Osteocyte (in vitro differentiated cells): ENCODE results near the gene MAP3K4. TPM values are rescaled to one million over a fixed set of nuclear protein-coding genes. Genes with fewer than 3 reads are reported as not detected.
A peak's percentile ranks its signal among the peaks of the same experiment; 100 is the strongest.

Source experiments
- DNase-seq: peaks from one replicate; pipeline ENCODE4 v3.0.0; 2021; ENCODE audit warnings: mixed read lengths; ENCODE audit not compliant: unreplicated experiment; ENCODE audit errors: extremely low spot score
- H3K27ac Mint-ChIP-seq: one replicate; pipeline ENCODE4 v1.8.0; 2021; ENCODE audit warnings: mild to moderate bottlenecking, mixed read lengths; ENCODE audit not compliant: unreplicated experiment
- H3K27me3 Mint-ChIP-seq: one replicate; pipeline ENCODE4 v1.8.0; 2021; ENCODE audit warnings: mixed read lengths; ENCODE audit not compliant: unreplicated experiment
- H3K36me3 Mint-ChIP-seq: one replicate; pipeline ENCODE4 v1.8.0; 2021; ENCODE audit warnings: mixed read lengths; ENCODE audit not compliant: unreplicated experiment
- H3K4me1 Mint-ChIP-seq: one replicate; pipeline ENCODE4 v1.8.0; 2021; ENCODE audit warnings: mixed read lengths; ENCODE audit not compliant: unreplicated experiment
- H3K4me3 Mint-ChIP-seq: one replicate; pipeline ENCODE4 v1.8.0; 2021; ENCODE audit warnings: mild to moderate bottlenecking, moderate library complexity, mixed read lengths; ENCODE audit not compliant: unreplicated experiment
- H3K9me3 Mint-ChIP-seq: one replicate; pipeline ENCODE4 v1.8.0; 2021; ENCODE audit warnings: mixed read lengths; ENCODE audit not compliant: unreplicated experiment
- CTCF ChIP-seq: fragments of 200-600 bp; sonication (generic); IDR thresholded peaks from 2 replicates; pipeline ENCODE4 v1.5.0; 2021; ENCODE audit warnings: antibody characterized with exemption, mild to moderate bottlenecking, moderate library complexity
- total RNA-seq: library from RNA; stranded (reverse); gene quantifications from 2 replicates; pipeline ENCODE4 v1.2.1, GENCODE V29; 2021

Gene MAP3K4
- total RNA-seq, 1 donor from 2014 or later, result 20.7 TPM

GRCh38 chr6:161151059-161151645 is 159.6 kb downstream of the MAP3K4 start:
- Mint-ChIP-seq H3K4me1 (no peaks in the 10 kb centered on the region), H3K4me3 (no peak overlapping the region), H3K9me3 (no peaks in the 10 kb centered on the region), H3K36me3 (peaks cover 3% of the 10 kb centered on the region), H3K27ac (no peak overlapping the region), H3K27me3 (no peaks in the 10 kb centered on the region)
- no peak for DNase-seq
- TF ChIP-seq CTCF, result no peak

GRCh38 chr6:161151660-161152526 is 160.3 kb downstream of the MAP3K4 start:
- no peak overlapping the region for H3K27ac Mint-ChIP-seq
- no peaks in the 10 kb centered on the region for H3K27me3 Mint-ChIP-seq
- no peak overlapping the region for H3K4me3 Mint-ChIP-seq
- no peak for TF ChIP-seq CTCF
- no peaks in the 10 kb centered on the region for H3K4me1 Mint-ChIP-seq
- H3K36me3 Mint-ChIP-seq, result peaks cover 4% of the 10 kb centered on the region
- H3K9me3 Mint-ChIP-seq, result peaks cover 3% of the 10 kb centered on the region
- DNase-seq, result no peak

- no peak for TF ChIP-seq CTCF
- Mint-ChIP-seq H3K4me1 (no peaks in the 10 kb centered on the region), H3K27ac (no peak overlapping the region), H3K9me3 (peaks cover 5% of the 10 kb centered on the region), H3K4me3 (no peak overlapping the region), H3K27me3 (no peaks in the 10 kb centered on the region), H3K36me3 (peaks cover 6% of the 10 kb centered on the region)
- no peak for DNase-seq
These were observed 160.9 kb downstream of the MAP3K4 start for GRCh38 chr6:161152527-161152862.

GRCh38 chr6:161152907-161153662 is 161.5 kb downstream of the MAP3K4 start:
- H3K4me1 Mint-ChIP-seq, result no peaks in the 10 kb centered on the region
- peaks cover 8% of the 10 kb centered on the region for H3K36me3 Mint-ChIP-seq
- no peak overlapping the region for H3K4me3 Mint-ChIP-seq
- TF ChIP-seq CTCF, result peak; percentile 54
- no peaks in the 10 kb centered on the region for H3K27me3 Mint-ChIP-seq
- H3K9me3 Mint-ChIP-seq, result peaks cover 11% of the 10 kb centered on the region
- DNase-seq, result no peak
- no peak overlapping the region for H3K27ac Mint-ChIP-seq

- DNase-seq, result no peak
- Mint-ChIP-seq H3K27me3 (no peaks in the 10 kb centered on the region), H3K36me3 (peaks cover 8% of the 10 kb centered on the region), H3K4me1 (no peaks in the 10 kb centered on the region), H3K27ac (no peak overlapping the region), H3K4me3 (no peak overlapping the region), H3K9me3 (peaks cover 13% of the 10 kb centered on the region)
- no peak for TF ChIP-seq CTCF
These were observed 162.2 kb downstream of the MAP3K4 start for GRCh38 chr6:161153725-161154124.
